Measurements from ENCODE around the gene CACNA2D2.

The CACNA2D2 gene

GRCh38 chr3:50534681-50535330 lies 31.4 kb upstream of the CACNA2D2 start:
- Mint-ChIP-seq H3K4me1 (no peaks in the 10 kb centered on the region), H3K9me3 (no peaks in the 10 kb centered on the region), H3K27me3 (peaks cover 17% of the 10 kb centered on the region), H3K36me3 (ENCODE audit: low read depth) (no peaks in the 10 kb centered on the region), H3K27ac (no peak overlapping the region), H3K4me3 (no peak overlapping the region)
- DNase-seq (no peak), ATAC-seq (no peak)

DNA sequence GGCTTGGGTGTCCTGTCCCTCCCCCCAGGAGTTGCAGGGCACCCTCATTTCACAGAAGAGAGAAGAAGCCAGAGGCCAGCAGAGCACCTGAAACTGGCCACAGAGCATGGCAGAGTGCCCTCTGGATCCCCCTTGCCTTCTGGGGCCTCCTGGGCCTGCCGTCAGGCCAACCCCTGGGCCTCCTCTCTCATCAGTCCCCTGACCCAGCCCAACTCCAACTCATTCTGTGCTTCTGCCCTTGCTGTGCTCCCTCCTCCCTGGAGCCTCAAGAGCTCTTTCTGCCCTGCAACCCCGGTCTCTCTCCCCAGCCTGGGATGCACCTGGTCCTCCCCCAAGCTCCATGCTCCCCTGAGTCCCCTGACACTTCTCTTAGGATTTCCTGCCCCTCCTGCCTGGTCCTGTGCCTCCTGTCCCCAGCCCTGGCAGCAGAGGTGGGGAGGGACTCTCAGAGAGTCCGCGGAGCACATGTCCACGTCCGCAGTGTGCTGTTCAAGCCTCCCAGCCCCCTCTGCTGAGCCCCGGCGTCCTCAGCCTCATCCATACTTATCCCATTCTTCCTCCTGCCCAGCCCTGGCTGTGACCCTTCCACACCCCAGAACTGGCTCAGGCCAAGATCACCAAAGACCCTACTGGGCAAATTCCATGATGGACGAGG lies 30.5 kb upstream of the CACNA2D2 start:
- Mint-ChIP-seq H3K9me3 (no peaks in the 10 kb centered on the region), H3K36me3 (ENCODE audit: low read depth) (no peaks in the 10 kb centered on the region), H3K27me3 (peaks cover 22% of the 10 kb centered on the region), H3K27ac (no peak overlapping the region), H3K4me3 (no peak overlapping the region), H3K4me1 (no peaks in the 10 kb centered on the region)
- ATAC-seq = no peak
- no peak for DNase-seq

DNA sequence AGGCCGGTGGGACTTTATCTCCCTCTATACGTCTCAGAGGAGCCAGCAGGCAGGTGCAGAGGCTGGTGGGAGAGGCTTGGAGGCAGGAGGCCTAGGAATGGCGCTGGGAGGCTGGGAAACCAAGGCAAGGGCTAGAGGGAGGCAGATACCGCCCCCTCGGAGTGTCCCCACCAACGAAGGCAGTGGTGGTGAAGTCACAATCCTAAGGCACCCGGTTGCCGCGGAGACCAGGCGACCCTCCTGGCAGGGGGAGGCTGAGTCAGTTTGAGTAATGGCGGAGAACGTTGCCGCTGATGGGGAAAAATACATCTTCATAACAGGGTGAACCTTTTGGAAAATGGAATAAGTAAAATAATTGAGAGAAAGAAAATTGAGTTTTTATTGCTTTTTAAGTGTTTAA lies 29.9 kb upstream of the CACNA2D2 start:
- Mint-ChIP-seq H3K27me3 (peaks cover 20% of the 10 kb centered on the region), H3K36me3 (ENCODE audit: low read depth) (no peaks in the 10 kb centered on the region)
- ATAC-seq = no peak

GRCh38 chr3:50532062-50532705 lies 28.8 kb upstream of the CACNA2D2 start:
- Mint-ChIP-seq H3K27me3 (peaks cover 20% of the 10 kb centered on the region), H3K9me3 (no peaks in the 10 kb centered on the region), H3K27ac (no peak overlapping the region), H3K4me3 (no peak overlapping the region), H3K4me1 (no peaks in the 10 kb centered on the region), H3K36me3 (ENCODE audit: low read depth) (no peaks in the 10 kb centered on the region)
- no peak for DNase-seq
- no peak for ATAC-seq

More for the DNA sequence above, 29.9 kb upstream of the CACNA2D2 start:
- H3K4me1 Mint-ChIP-seq = no peaks in the 10 kb centered on the region
- no peak for DNase-seq
- no peak overlapping the region for H3K27ac Mint-ChIP-seq
- H3K4me3 Mint-ChIP-seq = no peak overlapping the region
- no peaks in the 10 kb centered on the region for H3K9me3 Mint-ChIP-seq

- peaks cover 17% of the 10 kb centered on the region for H3K27me3 Mint-ChIP-seq
Observed at GRCh38 chr3:50531201-50531600, 27.8 kb upstream of the CACNA2D2 start.

DNA sequence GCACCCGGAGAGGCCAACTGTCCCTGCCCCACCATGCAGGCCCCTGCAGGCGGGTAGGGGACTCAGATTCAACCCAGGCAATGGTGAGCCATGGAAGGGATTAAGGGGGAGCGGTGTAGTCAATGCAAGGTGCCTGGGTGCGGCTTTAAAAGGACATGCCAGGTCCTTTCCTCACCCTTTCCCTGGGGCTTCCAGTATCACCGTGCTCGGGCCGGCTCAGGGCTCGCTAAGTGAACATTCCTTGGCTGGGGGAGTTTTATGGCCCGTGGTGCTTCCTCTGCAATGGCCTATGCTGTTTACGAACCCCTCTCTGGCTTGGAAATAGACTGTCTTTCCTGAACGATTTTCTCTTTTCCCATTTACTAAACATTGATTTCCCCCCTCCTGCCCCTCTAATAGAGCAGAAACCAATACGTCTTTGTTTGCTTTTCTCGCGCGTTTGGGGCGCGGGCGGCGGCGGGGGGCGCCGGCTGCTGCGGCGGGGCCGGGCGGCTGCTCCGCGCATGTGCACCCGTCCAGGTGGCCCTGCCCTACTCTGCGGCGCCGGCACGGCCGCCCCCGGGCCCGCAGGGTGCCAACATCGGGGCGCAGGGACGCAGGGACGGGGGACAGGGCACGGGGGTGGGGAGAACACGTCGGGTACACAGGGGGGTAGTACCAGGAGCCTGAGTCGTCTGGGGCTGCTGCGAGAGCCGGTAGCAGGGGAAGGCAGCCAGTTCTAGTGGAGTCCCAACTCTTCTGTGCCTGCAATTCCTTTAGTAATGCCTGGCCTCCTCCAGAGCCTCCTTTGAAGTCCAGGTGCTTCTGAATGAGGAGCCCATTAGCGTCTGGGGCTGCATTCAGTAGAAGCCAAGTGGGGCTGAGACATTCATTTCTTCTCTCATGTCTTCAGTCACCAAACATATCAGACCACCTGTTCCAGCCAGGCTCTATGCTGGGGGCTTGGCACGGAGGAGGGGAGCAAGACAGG lies 26.9 kb upstream of the CACNA2D2 start:
- H3K4me1 Mint-ChIP-seq = peaks cover 4% of the 10 kb centered on the region
- DNase-seq = no peak
- H3K9me3 Mint-ChIP-seq = no peaks in the 10 kb centered on the region
- ATAC-seq = no peak
- H3K27me3 Mint-ChIP-seq = peaks cover 17% of the 10 kb centered on the region
- H3K27ac Mint-ChIP-seq = no peak overlapping the region
- no peak overlapping the region for H3K4me3 Mint-ChIP-seq
- H3K36me3 Mint-ChIP-seq (ENCODE audit: low read depth) = no peaks in the 10 kb centered on the region

More at GRCh38 chr3:50531201-50531600, 27.8 kb upstream of the CACNA2D2 start:
- H3K4me3 Mint-ChIP-seq = no peak overlapping the region
- peak; percentile 76 for ATAC-seq
- DNase-seq = no peak
- H3K9me3 Mint-ChIP-seq = no peaks in the 10 kb centered on the region
- no peaks in the 10 kb centered on the region for H3K36me3 Mint-ChIP-seq (ENCODE audit: low read depth)
- no peaks in the 10 kb centered on the region for H3K4me1 Mint-ChIP-seq
- no peak overlapping the region for H3K27ac Mint-ChIP-seq

DNA sequence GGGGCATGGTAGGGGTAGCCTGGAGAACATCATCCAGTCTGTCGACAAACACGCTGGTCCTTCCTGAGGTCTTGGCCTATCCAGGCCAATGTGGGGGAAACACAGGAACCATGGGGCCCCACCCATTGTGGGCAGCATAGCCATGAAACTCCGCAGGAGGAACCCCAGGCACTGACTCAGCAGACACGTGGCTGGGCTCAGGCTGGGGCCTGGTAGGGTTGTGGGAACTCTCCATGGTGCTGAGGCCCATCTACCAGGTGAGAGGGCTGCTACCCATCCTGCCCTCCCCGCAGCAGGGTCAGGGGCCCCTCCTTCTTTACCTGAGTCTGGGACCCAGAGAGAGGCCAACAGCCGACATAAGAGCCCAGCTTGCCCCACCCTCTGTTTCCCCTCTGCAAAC lies 22.6 kb upstream of the CACNA2D2 start:
- Mint-ChIP-seq H3K4me3 (no peak overlapping the region), H3K36me3 (ENCODE audit: low read depth) (no peaks in the 10 kb centered on the region), H3K9me3 (no peaks in the 10 kb centered on the region), H3K4me1 (peaks cover 4% of the 10 kb centered on the region), H3K27ac (no peak overlapping the region), H3K27me3 (peaks cover 13% of the 10 kb centered on the region)
- ATAC-seq (peak; percentile 90), DNase-seq (peak; percentile 79)

DNA sequence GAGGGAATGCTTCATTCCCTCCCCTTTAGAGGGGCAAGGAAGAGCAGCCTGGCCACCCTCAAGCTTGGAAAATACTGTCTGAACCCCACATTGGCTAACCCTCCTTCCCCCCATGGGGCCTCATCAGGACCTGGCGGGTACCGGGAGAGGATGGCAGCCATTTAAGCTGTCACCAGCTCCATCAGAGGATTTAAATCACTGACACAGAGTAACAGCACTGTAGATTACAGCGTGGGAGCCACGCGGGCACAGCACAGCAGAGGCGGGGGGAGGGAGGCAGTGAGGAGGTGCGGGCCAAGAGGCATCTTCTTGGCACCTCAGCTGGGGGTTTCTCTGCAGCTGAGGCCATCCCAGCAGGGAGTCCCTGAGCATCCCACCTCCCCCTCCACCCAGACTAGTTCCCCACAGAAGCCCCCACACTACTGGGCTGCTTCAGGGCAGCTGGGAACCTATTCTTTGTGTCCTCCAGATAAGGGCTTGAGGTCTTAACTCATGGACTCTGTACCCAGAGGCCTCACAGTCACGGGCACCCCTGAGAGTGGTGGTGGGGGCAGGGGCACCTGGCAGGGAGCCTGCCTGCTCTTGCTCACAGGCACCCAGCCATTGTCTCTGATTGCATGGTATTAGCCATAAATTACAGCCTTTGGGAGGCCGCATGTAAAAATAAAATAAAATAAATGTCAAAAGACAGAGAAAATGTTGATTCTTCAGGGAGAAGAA lies 21.9 kb upstream of the CACNA2D2 start:
- Mint-ChIP-seq H3K27ac (no peak overlapping the region), H3K27me3 (peaks cover 13% of the 10 kb centered on the region), H3K9me3 (no peaks in the 10 kb centered on the region), H3K4me1 (peaks cover 4% of the 10 kb centered on the region), H3K4me3 (no peak overlapping the region), H3K36me3 (ENCODE audit: low read depth) (no peaks in the 10 kb centered on the region)
- no peak for DNase-seq
- no peak for ATAC-seq

GRCh38 chr3:50524746-50525145 lies 21.3 kb upstream of the CACNA2D2 start:
- Mint-ChIP-seq H3K4me3 (no peak overlapping the region), H3K9me3 (no peaks in the 10 kb centered on the region), H3K4me1 (peaks cover 4% of the 10 kb centered on the region), H3K27me3 (peaks cover 10% of the 10 kb centered on the region), H3K27ac (no peak overlapping the region), H3K36me3 (ENCODE audit: low read depth) (no peaks in the 10 kb centered on the region)
- ATAC-seq (no peak), DNase-seq (no peak)

DNA sequence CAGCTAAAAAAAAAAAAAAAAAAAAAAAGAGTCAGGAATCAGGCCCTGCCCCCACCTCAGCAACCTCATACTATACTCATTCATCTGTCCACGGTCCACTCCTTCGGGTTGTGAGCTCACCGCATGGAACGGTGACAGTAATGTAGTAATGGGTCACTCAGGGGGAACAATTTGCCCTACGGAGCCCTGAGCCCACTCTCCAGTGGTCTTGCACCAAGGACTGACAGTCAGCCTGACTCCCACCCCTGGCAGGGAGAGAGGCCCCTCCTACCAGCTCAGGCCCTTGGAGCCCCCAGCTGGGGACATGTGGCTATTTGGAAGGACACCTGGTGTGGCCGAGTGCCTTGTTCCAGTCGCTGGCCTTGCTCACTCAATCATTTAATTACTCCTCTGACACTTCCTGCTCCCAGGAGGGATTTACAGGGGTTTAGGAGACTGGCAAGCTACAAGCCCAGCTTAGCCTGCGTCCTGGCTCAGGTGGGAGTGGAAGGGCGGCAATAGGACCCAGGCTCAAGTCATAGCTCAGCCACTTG lies 19.9 kb upstream of the CACNA2D2 start:
- no peaks in the 10 kb centered on the region for H3K36me3 Mint-ChIP-seq (ENCODE audit: low read depth)
- peaks cover 4% of the 10 kb centered on the region for H3K4me1 Mint-ChIP-seq
- ATAC-seq (no peak), DNase-seq (no peak)
- H3K4me3 Mint-ChIP-seq = no peak overlapping the region
- H3K27ac Mint-ChIP-seq = no peak overlapping the region
- H3K27me3 Mint-ChIP-seq = peaks cover 4% of the 10 kb centered on the region
- no peaks in the 10 kb centered on the region for H3K9me3 Mint-ChIP-seq

DNA sequence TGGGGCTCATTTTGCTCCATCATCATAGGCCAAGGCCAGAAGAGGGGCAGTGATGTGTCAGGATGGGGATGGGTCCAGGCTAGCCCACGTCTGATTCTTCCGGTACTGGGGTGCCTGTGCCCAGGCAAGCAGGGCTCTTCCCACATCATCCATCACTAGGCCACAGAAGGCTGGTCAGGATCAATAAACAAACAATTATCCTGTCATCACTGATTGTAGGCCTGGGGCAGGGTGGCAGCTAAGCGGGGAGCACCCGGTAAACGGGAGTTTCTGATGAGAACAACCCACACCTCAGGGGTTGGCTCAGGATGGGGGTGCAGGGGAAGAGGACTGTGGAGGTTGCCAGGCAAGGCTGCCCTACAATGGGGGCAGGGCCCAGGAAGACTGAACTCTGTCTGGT lies 18.1 kb upstream of the CACNA2D2 start:
- no peaks in the 10 kb centered on the region for H3K36me3 Mint-ChIP-seq (ENCODE audit: low read depth)
- H3K27ac Mint-ChIP-seq = no peak overlapping the region
- DNase-seq (no peak), ATAC-seq (no peak)
- peaks cover 4% of the 10 kb centered on the region for H3K4me1 Mint-ChIP-seq
- H3K9me3 Mint-ChIP-seq = no peaks in the 10 kb centered on the region
- H3K27me3 Mint-ChIP-seq = peaks cover 4% of the 10 kb centered on the region
- no peak overlapping the region for H3K4me3 Mint-ChIP-seq

- Mint-ChIP-seq H3K36me3 (ENCODE audit: low read depth) (no peaks in the 10 kb centered on the region), H3K9me3 (no peaks in the 10 kb centered on the region), H3K27me3 (peaks cover 4% of the 10 kb centered on the region), H3K4me1 (peaks cover 6% of the 10 kb centered on the region), H3K27ac (no peak overlapping the region), H3K4me3 (no peak overlapping the region)
- ATAC-seq (no peak), DNase-seq (no peak)
Observed at GRCh38 chr3:50520849-50521248, 17.4 kb upstream of the CACNA2D2 start.

GRCh38 chr3:50519471-50520089 lies 16.1 kb upstream of the CACNA2D2 start:
- Mint-ChIP-seq H3K27me3 (peaks cover 4% of the 10 kb centered on the region), H3K4me3 (no peak overlapping the region), H3K9me3 (no peaks in the 10 kb centered on the region), H3K27ac (no peak overlapping the region), H3K36me3 (ENCODE audit: low read depth) (no peaks in the 10 kb centered on the region), H3K4me1 (peaks cover 6% of the 10 kb centered on the region)
- peak; percentile 74 for ATAC-seq
- peak; percentile 84 for DNase-seq
